AG20443 (cell line): ENCODE data around the gene AFMID.
A peak's percentile ranks its signal among the peaks of the same experiment; 100 is the strongest.
"Not testable (repeated sequence)": the region's sequence is repeated elsewhere in the genome, so short reads cannot be mapped to it uniquely, and the experiment has no call there.

Experiments
- DNase-seq: peaks from one replicate; pipeline ENCODE4 v3.0.0; 2012; ENCODE audit warnings: low spot score, mixed read lengths

Gene AFMID

DNA sequence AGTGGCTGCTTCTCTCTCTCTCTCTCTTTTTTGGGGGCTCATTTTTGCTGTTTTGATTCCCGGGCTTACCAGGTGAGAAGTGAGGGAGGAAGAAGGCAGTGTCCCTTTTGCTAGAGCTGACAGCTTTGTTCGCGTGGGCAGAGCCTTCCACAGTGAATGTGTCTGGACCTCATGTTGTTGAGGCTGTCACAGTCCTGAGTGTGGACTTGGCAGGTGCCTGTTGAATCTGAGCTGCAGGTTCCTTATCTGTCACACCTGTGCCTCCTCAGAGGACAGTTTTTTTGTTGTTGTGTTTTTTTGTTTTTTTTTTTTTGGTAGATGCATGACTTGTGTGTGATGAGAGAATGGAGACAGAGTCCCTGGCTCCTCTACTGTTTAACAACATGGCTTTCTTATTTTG is 36.6 kb downstream of the AFMID start:
- no peak for DNase-seq

DNA sequence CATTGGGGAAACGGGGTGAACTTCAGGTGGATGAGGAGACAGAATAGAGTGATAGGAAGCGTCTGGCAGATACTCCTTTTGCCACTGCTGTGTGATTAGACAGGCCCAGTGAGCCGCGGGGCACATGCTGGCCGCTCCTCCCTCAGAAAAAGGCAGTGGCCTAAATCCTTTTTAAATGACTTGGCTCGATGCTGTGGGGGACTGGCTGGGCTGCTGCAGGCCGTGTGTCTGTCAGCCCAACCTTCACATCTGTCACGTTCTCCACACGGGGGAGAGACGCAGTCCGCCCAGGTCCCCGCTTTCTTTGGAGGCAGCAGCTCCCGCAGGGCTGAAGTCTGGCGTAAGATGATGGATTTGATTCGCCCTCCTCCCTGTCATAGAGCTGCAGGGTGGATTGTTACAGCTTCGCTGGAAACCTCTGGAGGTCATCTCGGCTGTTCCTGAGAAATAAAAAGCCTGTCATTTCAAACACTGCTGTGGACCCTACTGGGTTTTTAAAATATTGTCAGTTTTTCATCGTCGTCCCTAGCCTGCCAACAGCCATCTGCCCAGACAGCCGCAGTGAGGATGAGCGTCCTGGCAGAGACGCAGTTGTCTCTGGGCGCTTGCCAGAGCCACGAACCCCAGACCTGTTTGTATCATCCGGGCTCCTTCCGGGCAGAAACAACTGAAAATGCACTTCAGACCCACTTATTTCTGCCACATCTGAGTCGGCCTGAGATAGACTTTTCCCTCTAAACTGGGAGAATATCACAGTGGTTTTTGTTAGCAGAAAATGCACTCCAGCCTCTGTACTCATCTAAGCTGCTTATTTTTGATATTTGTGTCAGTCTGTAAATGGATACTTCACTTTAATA is 37.3 kb downstream of the AFMID start:
- no peak for DNase-seq

DNA sequence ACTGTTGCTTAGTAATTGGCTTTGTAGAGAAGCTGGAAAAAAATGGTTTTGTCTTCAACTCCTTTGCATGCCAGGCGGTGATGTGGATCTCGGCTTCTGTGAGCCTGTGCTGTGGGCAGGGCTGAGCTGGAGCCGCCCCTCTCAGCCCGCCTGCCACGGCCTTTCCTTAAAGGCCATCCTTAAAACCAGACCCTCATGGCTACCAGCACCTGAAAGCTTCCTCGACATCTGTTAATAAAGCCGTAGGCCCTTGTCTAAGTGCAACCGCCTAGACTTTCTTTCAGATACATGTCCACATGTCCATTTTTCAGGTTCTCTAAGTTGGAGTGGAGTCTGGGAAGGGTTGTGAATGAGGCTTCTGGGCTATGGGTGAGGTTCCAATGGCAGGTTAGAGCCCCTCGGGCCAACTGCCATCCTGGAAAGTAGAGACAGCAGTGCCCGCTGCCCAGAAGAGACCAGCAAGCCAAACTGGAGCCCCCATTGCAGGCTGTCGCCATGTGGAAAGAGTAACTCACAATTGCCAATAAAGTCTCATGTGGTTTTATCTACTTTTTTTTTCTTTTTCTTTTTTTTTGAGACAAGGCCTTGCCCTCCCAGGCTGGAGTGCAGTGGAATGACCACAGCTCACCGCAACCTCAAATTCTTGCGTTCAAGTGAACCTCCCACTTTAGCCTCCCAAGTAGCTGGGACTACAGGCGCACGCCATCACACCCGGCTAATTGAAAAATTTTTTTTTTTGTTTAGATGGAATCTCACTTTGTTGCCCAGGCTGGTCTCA is 38.1 kb downstream of the AFMID start:
- DNase-seq = no peak

DNA sequence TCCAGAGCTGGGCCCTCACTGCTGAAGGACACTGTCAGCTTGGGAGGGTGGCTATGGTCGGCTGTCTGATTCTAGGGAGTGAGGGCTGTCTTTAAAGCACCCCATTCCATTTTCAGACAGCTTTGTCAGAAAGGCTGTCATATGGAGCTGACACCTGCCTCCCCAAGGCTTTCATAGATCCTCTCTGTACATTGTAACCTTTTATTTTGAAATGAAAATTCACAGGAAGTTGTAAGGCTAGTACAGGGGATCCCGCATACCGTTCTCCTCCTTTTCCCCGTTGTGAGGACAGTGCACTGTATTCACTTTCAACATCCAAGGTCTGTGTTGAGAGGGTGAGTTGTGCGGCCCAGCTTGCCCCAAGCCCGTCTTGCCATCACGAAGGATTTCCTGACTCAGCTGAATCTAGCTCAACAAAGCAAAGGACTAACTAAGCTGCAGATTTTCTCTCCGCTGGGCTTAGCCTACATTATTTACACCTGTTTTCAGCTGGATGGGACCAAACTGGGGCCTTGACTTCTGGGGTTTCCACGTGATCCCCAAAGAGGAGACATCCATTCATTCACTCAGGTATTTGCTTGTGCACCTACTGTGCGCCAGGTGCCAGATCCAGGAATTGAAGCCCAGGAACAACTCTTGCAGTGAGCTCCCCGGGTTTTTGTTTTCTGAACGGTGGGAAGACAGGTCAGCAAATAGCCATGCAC is 39.0 kb downstream of the AFMID start:
- DNase-seq = no peak

DNA sequence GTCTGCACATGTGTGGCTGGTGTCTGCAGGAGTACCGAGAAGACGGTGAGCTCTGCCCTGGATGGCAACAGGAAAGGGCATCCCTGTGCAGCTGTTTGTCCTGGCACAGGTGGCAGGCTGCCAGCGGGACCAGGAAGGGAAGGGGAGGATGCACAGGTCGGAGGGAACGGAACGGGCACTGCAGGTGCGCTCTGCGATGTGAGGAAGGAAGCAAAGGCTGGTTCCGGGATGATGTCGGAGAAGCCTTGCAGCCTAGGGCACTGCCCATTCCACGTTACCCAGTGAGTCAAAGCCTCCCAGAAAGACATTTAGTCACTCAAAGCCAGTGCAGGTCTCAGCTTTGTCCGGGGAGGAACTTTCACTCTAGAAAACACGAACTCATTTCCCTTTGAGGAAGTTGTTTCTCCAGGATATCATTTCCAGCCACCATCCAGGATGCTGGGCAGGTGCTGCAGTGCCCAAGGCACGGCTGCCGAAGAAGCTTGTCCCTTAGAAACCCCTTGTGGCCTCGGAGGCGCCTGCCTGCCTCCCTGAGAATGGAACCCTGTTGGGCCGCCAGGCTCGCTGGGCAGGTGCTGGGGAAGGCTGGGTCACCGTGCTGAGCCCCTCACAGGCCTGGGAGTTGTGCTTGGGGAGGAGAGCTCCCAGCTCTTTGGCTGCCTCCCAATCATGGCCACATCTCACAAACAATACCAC is 39.7 kb downstream of the AFMID start:
- no peak for DNase-seq

DNA sequence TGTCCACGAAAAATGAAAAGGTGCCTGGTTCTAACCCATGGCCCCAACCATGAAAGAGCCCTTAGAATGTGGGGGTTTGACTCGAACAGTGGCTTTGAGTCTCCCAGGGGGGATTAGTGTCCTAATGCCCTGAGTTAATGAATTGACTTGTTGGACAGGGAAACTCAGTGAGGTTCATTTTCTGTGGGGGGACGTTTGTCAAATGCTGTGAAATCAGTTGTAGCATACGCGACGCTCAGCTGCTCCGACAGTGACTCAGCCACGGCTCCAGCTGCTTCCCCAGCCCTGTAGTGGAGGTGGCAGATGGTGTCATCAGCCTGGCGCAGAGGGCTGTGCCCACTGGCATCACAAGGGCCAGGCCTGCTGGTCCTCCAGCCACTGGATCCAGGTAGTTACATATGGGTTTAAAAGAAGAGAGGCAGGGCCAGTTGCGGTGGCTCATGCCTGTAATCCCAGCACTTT is 40.3 kb downstream of the AFMID start:
- no peak for DNase-seq

DNA sequence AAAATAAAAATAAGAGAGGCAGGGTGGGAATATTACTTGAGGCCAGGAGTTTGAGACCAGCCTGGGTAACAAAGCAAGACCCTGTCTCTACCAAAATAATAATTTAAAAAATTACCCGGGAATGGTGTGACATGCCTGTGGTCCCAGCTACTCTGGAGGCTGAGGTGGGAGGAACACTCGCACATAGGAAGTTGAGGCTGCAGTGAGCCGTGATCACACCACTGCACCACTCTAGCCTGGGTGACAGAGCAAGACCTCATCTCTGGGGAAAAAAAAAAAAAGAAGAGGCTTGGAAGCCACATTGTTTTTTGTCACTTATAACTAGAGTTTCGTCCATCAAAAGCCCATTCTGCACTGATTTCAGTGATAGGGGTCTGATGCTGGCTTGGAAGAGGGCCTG is 41.0 kb downstream of the AFMID start:
- DNase-seq = no peak

DNA sequence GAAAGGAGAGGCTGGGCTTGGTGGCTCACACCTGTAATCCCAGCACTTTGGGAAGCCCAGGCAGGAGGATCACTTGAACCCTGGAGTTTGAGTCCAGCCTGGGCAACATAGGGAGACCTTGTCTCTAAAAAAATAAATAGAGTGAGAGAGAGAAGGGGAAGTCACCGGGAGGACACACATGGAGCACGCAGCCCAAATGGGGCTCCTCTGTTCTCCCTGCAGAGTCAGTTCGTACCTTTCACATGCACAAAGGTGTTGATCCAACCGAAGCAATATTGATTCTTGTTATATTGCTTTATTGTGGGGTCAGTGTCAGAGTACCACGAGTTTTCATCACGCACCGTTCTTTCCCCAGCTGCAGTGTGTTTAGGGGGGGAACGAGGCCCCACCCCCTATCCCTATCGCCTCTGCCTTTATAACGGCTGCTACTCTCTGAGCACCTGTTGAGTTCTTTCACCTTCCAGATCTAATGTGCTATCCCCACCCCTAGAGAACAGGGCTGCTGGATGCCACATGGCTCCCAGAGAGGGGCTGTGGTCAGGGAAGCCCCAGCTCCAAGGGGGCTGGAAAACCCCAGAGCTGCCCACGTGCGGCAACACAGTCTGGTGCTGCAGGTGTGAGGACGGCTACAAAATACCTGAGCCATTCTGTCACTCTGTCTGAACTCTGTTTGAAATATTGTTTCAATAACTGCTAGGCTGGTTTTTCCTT is 43.2 kb downstream of the AFMID start:
- no peak for DNase-seq

DNA sequence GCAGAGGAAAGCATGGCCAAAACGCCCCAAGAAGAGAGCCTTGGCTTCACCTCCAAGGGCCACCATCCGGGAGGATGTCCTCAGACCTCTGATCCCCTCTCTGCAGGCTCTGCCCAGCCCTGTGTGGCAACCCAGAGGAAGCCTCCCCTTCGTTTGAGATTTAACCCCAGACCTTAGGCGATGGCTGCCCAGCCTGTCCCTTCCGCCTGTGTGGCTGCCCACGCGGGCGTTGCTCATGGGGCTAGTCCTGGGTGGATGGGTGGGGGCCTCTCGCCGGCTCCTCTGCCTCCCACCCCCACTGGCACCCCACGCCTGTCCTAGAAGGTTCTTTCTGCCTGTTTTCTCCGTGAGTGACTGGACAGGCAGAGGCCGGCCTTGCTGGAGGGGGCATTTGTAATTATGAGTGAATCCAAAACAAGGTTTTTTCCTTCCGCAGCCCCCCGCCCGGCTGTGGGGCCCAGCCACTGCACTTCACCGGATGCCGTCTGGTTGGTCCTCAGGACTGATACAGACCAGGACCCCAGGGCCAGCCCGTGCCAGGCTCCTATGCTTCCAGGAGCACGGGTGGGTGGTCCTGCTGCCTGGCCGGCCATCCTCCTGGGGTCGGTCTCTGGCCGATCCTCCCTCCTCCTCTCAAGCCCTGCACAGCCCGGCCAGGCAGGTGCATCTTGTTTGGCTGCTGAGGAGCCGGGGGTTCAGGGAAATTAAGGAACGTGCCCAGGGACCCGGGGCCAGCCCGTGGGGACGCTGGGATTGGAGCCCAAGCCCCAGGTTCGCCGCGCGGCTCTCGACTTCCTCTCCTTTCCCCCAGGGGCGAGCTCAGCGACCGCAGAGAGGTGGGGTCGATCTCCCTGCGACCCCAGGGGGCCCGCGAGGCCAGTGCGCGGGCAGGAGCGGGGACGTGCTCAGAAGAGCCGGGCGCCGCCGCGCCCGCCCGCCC is 44.1 kb downstream of the AFMID start, which contains the start of gene TMEM235:
TSS of gene TMEM235 (plus strand) at position 636 of the 940 bp plus-strand sequence. CDS start 393 bp downstream, outside the sequence.
- no peak for DNase-seq

DNA sequence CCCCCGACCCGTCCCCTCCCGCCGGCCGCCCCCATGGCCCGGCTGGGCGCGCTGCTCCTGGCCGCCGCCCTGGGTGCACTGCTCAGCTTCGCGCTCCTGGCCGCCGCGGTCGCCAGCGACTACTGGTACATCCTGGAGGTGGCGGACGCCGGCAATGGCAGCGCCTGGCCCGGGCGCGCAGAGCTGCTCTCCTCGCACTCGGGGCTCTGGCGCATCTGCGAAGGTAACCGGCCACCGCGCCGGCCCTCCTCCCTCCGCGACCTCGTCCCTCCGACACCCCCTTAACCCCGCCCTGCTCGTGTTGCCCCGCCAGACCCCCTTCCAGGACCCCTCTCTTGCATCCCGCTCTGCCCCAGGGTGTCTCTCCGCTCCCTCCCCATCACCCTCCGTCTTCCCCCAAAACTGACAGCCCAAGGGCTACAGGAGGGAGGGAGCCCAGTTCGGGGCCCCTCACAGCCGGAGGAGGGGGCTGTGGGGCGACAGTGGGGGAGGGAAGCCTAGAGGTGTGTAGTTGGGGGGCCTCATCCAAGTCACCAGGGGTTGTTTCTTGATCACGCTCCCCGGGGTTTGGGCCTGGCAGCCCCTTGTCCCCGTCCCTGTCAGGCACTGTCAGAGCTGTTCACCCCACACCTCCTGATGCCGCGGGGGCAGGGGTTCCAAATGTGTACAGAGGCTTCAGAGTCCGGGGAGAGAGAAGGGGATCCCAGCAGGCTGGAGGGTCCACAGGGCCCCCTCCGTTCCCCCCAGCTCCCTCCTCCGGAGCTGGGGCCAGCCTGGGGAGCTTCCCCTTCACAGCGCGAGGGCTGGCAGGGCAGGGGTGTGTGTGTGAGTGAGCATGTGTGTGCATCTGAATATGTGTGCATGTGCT is 45.1 kb downstream of the AFMID start:
- DNase-seq = peak; percentile 45

DNA sequence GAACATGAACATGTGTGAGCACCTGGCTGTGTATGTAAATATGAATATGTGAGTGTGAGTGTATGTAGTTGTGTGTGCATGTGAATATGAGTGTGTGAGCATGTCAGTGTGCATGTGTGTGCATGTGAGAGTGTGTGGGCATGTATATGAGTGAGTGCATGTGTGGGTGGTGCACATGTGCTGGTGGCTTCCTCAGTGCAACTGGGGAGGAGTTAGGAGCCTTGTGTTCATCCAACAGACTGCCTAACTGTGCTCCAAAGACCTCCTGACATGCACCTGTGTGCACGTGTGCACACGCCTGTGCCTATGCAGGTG is 45.7 kb downstream of the AFMID start:
- no peak for DNase-seq

DNA sequence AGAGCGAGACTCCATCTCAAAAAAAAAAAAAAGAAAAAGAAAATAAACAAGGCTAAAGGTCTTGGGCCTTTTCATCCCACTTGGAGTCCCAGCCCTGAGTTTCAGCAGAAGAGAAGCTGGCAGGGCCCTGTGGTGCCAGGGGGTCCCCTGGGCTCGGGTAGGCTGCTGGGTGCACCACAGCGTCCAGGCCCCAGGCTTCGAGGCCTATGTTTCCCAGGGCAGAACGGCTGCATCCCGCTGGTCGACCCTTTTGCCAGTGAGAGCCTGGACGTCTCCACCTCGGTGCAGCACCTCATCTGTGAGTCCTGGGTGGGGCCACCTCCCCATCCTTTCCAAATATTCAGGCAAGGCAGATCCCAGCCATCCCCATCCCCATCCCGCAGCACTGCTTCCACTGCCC is 46.5 kb downstream of the AFMID start:
- no peak for DNase-seq

DNA sequence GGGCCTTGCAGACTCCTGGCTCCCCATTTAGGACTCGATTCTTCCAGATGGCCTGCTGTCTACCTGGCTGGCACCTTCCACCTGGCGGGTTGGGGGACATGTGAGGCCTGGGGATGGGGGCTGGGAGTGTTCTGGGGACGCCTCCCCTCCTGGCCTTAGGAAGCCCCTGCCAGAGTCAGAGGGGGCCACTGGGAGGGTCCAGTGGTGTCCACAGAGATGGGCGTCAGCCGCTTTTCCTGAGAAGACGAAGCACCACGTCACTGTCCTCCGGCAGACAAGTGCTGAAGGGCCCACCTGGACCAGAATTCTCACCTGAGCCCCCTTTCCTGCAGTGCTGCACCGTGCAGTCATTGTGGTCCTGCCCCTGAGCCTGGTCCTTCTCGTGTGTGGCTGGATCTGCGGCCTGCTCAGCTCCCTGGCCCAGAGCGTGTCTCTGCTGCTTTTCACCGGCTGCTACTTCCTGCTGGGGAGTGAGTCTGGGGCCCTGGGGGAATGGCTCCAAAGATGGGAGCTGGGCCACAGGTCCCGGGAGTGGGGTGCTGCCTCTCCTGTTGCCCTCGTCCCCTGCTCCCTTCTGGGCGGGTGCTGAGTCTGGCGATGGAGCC is 47.2 kb downstream of the AFMID start:
- no peak for DNase-seq

DNA sequence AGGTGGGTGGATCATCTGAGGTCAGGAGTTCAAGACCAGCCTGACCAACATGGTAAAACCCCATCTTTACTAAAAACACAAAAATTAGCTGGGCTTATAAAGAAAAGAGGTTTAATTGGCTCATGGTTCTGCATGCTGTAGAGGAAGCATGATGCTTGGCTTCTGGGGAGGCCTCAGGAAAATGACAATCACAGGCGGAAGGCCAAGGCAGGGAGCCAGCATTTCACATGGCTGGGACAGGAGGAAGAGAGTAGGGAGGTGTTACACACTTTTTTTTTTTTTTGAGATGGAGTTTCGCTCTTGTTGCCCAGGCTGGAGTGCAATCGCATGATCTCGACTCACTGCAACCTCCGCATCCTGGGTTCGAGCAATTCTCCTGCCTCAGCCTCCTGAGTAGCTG is 47.9 kb downstream of the AFMID start:
- DNase-seq = not testable (repeated sequence)

DNA sequence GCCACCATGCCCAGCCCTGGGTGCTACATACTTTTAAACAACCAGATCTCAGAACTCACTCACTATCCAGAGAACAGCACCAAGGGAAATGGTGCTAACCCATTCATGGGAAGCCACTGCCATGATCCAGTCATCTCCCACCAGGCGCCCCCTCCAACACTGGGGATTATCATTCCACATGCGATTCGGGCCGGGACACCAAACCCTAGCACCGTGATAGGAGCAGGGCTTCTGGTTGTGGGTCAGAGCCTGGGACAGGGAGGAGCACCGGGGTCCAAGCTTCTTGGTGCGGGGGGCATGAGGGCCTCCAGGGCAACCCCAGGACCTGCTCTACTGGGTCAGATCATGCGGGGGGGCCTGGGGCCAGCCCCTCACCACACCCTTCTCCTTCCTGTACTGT is 48.7 kb downstream of the AFMID start:
- DNase-seq = no peak

DNA sequence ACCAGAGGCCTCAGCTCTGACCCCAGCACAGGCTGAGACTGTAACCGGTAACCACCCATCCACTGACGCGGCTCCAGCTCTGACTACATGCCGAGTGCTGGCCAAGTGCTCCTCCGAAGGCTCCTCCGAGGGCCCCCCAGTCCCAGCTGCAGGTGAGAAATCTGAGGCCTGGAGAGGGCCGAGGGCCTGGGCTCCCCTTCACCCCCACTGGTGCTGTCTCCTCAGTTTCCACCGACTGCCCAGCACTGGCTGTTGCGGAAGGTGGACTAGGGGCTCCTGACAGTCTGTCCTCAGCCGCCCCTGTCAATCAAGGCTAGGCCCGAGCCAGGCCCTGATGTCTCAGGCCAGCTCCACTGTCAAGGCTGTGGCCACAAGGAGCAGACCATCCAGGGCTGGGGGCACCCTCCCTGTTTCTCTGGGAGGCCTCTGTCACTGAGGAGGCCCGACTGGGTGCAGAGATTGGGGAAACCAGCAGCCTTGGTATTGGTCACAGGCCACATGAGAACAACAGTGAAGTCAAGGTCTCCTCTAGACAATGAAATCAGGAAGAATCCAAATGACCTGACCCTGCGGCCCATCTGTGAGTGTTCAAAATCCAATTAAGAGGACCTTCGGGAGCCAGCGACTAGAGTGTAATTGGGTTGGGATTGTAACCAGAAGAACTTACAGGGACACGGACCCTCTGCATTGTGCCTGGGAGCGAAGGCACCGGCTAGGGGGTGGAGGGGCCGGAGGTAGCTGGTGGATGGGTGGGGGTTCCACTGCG is 49.4 kb downstream of the AFMID start:
- no peak for DNase-seq

DNA sequence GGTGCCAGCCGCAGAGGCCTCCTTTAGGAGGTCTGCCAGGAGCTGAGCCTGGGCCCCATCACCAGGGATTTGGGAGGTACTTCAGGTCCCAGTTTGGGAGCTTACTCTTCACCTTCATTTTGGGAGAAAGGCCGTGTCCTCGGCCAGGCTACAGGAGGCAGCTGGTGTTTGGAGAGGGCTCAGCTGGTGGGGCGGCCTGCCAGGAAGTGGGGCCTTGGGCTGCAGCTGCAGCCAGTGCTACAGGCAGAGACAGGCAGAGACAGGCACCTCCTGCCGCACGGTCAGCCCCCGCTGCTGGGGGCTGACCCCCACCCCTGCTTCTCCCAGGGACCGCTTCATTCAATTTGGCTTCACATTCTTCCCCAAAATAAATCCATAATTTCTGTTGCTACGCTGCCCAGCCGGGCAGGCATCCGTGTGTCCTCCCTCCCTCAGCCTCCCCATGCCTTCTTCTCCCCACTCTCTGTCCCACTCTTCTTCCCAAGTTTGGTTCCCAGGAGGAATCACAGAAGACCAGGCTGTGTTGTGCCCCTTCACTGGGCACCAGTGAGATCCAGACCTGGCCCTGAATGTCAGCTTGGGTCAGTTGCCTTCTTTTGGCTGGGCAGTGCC is 50.3 kb downstream of the AFMID start:
- no peak for DNase-seq
